Gastroesophageal sphincter (tissue), 3 donors: Measurements from ENCODE around the gene DNM3.

Experiments
- EP300 ChIP-seq: sonication (generic); formaldehyde crosslinking; IDR thresholded peaks from one replicate; pipeline ENCODE4 v1.6.1; 2017; ENCODE audit warnings: antibody characterized with exemption, mild to moderate bottlenecking
- POLR2A ChIP-seq, 2 donors: fragments of 450-650 bp; IDR thresholded peaks; one replicate each; pipeline ENCODE4 v1.6.1; 2017; ENCODE audit warnings: antibody characterized with exemption in 2 of 2, mild to moderate bottlenecking in 2 of 2, moderate library complexity in 1 of 2
- TF ChIP-seq, protein P1 (sequence below), 4 experiments: fragments of 200-600 bp in 2 of 4; fragments of 450-650 bp in 2 of 4; sonication (generic) in 1 of 4; IDR thresholded peaks; one replicate each; pipeline ENCODE4 v1.5.1; 2017 to 2019; ENCODE audit warnings: antibody characterized with exemption in 4 of 4, mild to moderate bottlenecking in 2 of 4, moderate library complexity in 2 of 4

DNA sequence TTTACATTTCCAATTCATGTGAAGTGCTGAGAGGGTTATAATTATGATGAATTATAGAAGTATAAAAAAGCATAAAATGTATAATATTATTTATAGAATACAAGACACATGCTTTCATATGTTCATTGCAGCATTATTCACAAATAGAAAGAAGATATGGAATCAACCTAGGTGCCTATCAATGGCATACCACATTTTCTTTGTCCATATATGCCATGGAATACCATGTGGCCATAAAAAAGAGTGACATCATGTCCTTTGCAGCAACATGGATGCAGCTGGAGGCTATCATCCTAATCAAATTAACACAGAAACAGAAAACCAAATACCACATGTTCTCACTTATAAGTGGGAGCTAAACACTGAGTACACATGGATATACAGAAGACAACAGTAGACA, 494.1 kb downstream of the DNM3 start:
- TF ChIP-seq, protein P1, sequence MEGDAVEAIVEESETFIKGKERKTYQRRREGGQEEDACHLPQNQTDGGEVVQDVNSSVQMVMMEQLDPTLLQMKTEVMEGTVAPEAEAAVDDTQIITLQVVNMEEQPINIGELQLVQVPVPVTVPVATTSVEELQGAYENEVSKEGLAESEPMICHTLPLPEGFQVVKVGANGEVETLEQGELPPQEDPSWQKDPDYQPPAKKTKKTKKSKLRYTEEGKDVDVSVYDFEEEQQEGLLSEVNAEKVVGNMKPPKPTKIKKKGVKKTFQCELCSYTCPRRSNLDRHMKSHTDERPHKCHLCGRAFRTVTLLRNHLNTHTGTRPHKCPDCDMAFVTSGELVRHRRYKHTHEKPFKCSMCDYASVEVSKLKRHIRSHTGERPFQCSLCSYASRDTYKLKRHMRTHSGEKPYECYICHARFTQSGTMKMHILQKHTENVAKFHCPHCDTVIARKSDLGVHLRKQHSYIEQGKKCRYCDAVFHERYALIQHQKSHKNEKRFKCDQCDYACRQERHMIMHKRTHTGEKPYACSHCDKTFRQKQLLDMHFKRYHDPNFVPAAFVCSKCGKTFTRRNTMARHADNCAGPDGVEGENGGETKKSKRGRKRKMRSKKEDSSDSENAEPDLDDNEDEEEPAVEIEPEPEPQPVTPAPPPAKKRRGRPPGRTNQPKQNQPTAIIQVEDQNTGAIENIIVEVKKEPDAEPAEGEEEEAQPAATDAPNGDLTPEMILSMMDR (IDR thresholded peaks at IDR 0.05): no peak
- no peak for TF ChIP-seq POLR2A (IDR thresholded peaks at IDR 0.05)
- no peak for TF ChIP-seq EP300
